Measurements from ENCODE around the gene RUNDC3A. TPM values are rescaled to one million over a fixed set of nuclear protein-coding genes. Genes with fewer than 3 reads are reported as not detected.
"Not testable (repeated sequence)": the region's sequence is repeated elsewhere in the genome, so short reads cannot be mapped to it uniquely, and the experiment has no call there.

RUNDC3A gene
- polyA plus RNA-seq, 1 donor (not counting 4 experiments of a cell fraction or from before 2014, with no cell fraction given) = 1.6 TPM

GRCh38 chr17:44362949-44363612 lies 54.7 kb downstream of the RUNDC3A start:
- Histone ChIP-seq H4K20me1 (ENCODE audit: control insufficient read depth, extremely low read depth, insufficient read depth, low read length) (no peaks in the 10 kb centered on the region), H3K9me3 (ENCODE audit: control insufficient read depth, low read depth, low read length) (no peaks in the 10 kb centered on the region), H3K4me3 (ENCODE audit: control insufficient read depth in 2 of 3, extremely low read depth in 1 of 3, insufficient read depth in 2 of 3, low read depth in 1 of 3, low read length in 3 of 3) (peak overlapping the region; percentile 54 to 72 (median 57)), H3K79me2 (ENCODE audit: control insufficient read depth, insufficient read depth, low read length) (no peaks in the 10 kb centered on the region), H3K27ac (ENCODE audit: control insufficient read depth, insufficient read depth, low read length) (no peak overlapping the region), H3K9me1 (ENCODE audit: control insufficient read depth, extremely low read depth, insufficient read depth, low read length) (no peaks in the 10 kb centered on the region), H2AFZ (ENCODE audit: control insufficient read depth, low read length) (peak overlapping the region; percentile 68), H3K9ac (ENCODE audit: control insufficient read depth, extremely low read depth, insufficient read depth, low read length) (peak overlapping the region; percentile 41), H3K36me3 (ENCODE audit: control insufficient read depth in 2 of 2, extremely low read depth in 1 of 2, insufficient read depth in 2 of 2, low read length in 2 of 2) (no peaks in the 10 kb centered on the region), H3K27me3 (ENCODE audit: control insufficient read depth, extremely low read depth, insufficient read depth, low read length) (peaks cover 27% of the 10 kb centered on the region), H3K4me1 (ENCODE audit: control insufficient read depth, extremely low read depth, insufficient read depth, low read length) (no peaks in the 10 kb centered on the region), H3K4me2 (ENCODE audit: control insufficient read depth, extremely low read depth, insufficient read depth, low read depth, low read length) (peak overlapping the region; percentile 86)
- no peak for FAIRE-seq
- no peak for DNase-seq (ENCODE audit: low read depth, low spot score)
- TF ChIP-seq CTCF (optimal IDR thresholded peaks at IDR 0.05 in 1 of 3, IDR thresholded peaks at IDR 0.05 in 1 of 3, conservative IDR thresholded peaks at IDR 0.05 in 1 of 3; ENCODE audit: extremely low read depth in 1 of 3, insufficient read depth in 2 of 3, low read length in 3 of 3) (no peak), EZH2 (IDR thresholded peaks at IDR 0.05; ENCODE audit: low read length) (no peak)
- dilution Hi-C loops (cut with MboI; ENCODE audit: extremely low pct_ligation_motif_present, low sequenced_read_pairs) = no loop called here

- Histone ChIP-seq H2AFZ (ENCODE audit: control insufficient read depth, low read length) (peak within 1 kb of the TSS; percentile 68), H3K27ac (ENCODE audit: control insufficient read depth, insufficient read depth, low read length) (no peak within 1 kb of the TSS), H3K9me3 (ENCODE audit: control insufficient read depth, low read depth, low read length) (no peaks in the 10 kb centered on the region), H3K79me2 (ENCODE audit: control insufficient read depth, insufficient read depth, low read length) (no peaks in the 10 kb centered on the region), H3K4me1 (ENCODE audit: control insufficient read depth, extremely low read depth, insufficient read depth, low read length) (no peaks in the 10 kb centered on the region), H3K4me2 (ENCODE audit: control insufficient read depth, extremely low read depth, insufficient read depth, low read depth, low read length) (peak within 1 kb of the TSS; percentile 86), H3K4me3 (ENCODE audit: control insufficient read depth in 2 of 3, extremely low read depth in 1 of 3, insufficient read depth in 2 of 3, low read depth in 1 of 3, low read length in 3 of 3) (peak within 1 kb of the TSS; percentile 54 to 72 (median 57)), H4K20me1 (ENCODE audit: control insufficient read depth, extremely low read depth, insufficient read depth, low read length) (no peaks in the 10 kb centered on the region), H3K9ac (ENCODE audit: control insufficient read depth, extremely low read depth, insufficient read depth, low read length) (peak within 1 kb of the TSS; percentile 41), H3K9me1 (ENCODE audit: control insufficient read depth, extremely low read depth, insufficient read depth, low read length) (no peaks in the 10 kb centered on the region), H3K36me3 (ENCODE audit: control insufficient read depth in 2 of 2, extremely low read depth in 1 of 2, insufficient read depth in 2 of 2, low read length in 2 of 2) (no peaks in the 10 kb centered on the region), H3K27me3 (ENCODE audit: control insufficient read depth, extremely low read depth, insufficient read depth, low read length) (peaks cover 27% of the 10 kb centered on the region)
- FAIRE-seq (no peak), DNase-seq (ENCODE audit: low read depth, low spot score) (no peak)
- dilution Hi-C loops (cut with MboI; ENCODE audit: extremely low pct_ligation_motif_present, low sequenced_read_pairs) = no loop called here
- TF ChIP-seq EZH2 (IDR thresholded peaks at IDR 0.05; ENCODE audit: low read length) (no peak), CTCF (optimal IDR thresholded peaks at IDR 0.05 in 1 of 3, IDR thresholded peaks at IDR 0.05 in 1 of 3, conservative IDR thresholded peaks at IDR 0.05 in 1 of 3; ENCODE audit: extremely low read depth in 1 of 3, insufficient read depth in 2 of 3, low read length in 3 of 3) (peak in 2 of 3 experiments; percentile 47 to 77)
These were observed 55.3 kb downstream of the RUNDC3A start, which contains the start of gene FAM171A2 for GRCh38 chr17:44363613-44364159. FAM171A2 (minus strand) TSS chr17:44363853; CDS start chr17:44363714, 139 bp downstream.

GRCh38 chr17:44365051-44365450 lies 56.6 kb downstream of the RUNDC3A start:
- H3K9ac ChIP-seq (ENCODE audit: control insufficient read depth, extremely low read depth, insufficient read depth, low read length); H3K9me1 ChIP-seq (ENCODE audit: control insufficient read depth, extremely low read depth, insufficient read depth, low read length); H3K4me3 ChIP-seq (ENCODE audit: control insufficient read depth in 2 of 3, extremely low read depth in 1 of 3, insufficient read depth in 2 of 3, low read depth in 1 of 3, low read length in 3 of 3); DNase-seq (ENCODE audit: low read depth, low spot score); FAIRE-seq; H3K9me3 ChIP-seq (ENCODE audit: control insufficient read depth, low read depth, low read length); H2AFZ ChIP-seq (ENCODE audit: control insufficient read depth, low read length); H3K27ac ChIP-seq (ENCODE audit: control insufficient read depth, insufficient read depth, low read length); H3K4me2 ChIP-seq (ENCODE audit: control insufficient read depth, extremely low read depth, insufficient read depth, low read depth, low read length); H3K4me1 ChIP-seq (ENCODE audit: control insufficient read depth, extremely low read depth, insufficient read depth, low read length); dilution Hi-C loops (cut with MboI; ENCODE audit: extremely low pct_ligation_motif_present, low sequenced_read_pairs); H3K36me3 ChIP-seq (ENCODE audit: control insufficient read depth in 2 of 2, extremely low read depth in 1 of 2, insufficient read depth in 2 of 2, low read length in 2 of 2); H3K79me2 ChIP-seq (ENCODE audit: control insufficient read depth, insufficient read depth, low read length); H4K20me1 ChIP-seq (ENCODE audit: control insufficient read depth, extremely low read depth, insufficient read depth, low read length): not testable (repeated sequence)
- H3K27me3 ChIP-seq (ENCODE audit: control insufficient read depth, extremely low read depth, insufficient read depth, low read length) = peaks cover 27% of the 10 kb centered on the region
